RWPE2 (cell line): Measurements from ENCODE around the gene SOWAHA.
A peak's percentile ranks its signal among the peaks of the same experiment; 100 is the strongest.

Experiments
- ATAC-seq: fragments of 200-7000 bp; cut with Tn5 transposase; 3 replicates; pipeline ENCODE4 v1.9.1; 2021; ENCODE audit warnings: low read depth
- DNase-seq: peaks from one replicate; pipeline ENCODE4 v3.0.0-alpha.2; 2020; ENCODE audit warnings: low spot score
- H3K27ac ChIP-seq: fragments of 450-650 bp; 2 replicates; pipeline ENCODE4 v1.5.1; 2017; ENCODE audit warnings: mild to moderate bottlenecking; ENCODE audit not compliant: poor library complexity, severe bottlenecking
- H3K27me3 ChIP-seq: fragments of 250-450 bp; sonication (Bioruptor Pico); 2 replicates; pipeline ENCODE4 v1.5.1; 2021; ENCODE audit warnings: mild to moderate bottlenecking, moderate library complexity; ENCODE audit not compliant: insufficient read depth, poor library complexity, severe bottlenecking
- H3K36me3 ChIP-seq: fragments of 250-450 bp; sonication (Bioruptor Pico); 2 replicates; pipeline ENCODE4 v1.5.1; 2020; ENCODE audit warnings: low read depth, mild to moderate bottlenecking, moderate library complexity
- H3K4me1 ChIP-seq: fragments of 250-450 bp; sonication (Bioruptor Pico); 2 replicates; pipeline ENCODE4 v1.5.1; 2021; ENCODE audit warnings: mild to moderate bottlenecking, moderate library complexity; ENCODE audit not compliant: insufficient read depth, poor library complexity, severe bottlenecking
- H3K4me3 ChIP-seq: fragments of 250-450 bp; sonication (Bioruptor Pico); 2 replicates; pipeline ENCODE4 v1.5.1; 2021; ENCODE audit warnings: mild to moderate bottlenecking, moderate library complexity; ENCODE audit not compliant: severe bottlenecking
- H3K9me3 ChIP-seq: fragments of 250-450 bp; sonication (Bioruptor Pico); 2 replicates; pipeline ENCODE4 v1.5.1; 2021; ENCODE audit warnings: mild to moderate bottlenecking, moderate library complexity; ENCODE audit not compliant: severe bottlenecking
- TF ChIP-seq, protein P1 (sequence below): fragments of 450-650 bp; IDR thresholded peaks from one replicate; pipeline ENCODE4 v1.5.1; 2017; ENCODE audit warnings: mild to moderate bottlenecking, moderate library complexity; ENCODE audit not compliant: poor library complexity, severe bottlenecking

SOWAHA gene

DNA sequence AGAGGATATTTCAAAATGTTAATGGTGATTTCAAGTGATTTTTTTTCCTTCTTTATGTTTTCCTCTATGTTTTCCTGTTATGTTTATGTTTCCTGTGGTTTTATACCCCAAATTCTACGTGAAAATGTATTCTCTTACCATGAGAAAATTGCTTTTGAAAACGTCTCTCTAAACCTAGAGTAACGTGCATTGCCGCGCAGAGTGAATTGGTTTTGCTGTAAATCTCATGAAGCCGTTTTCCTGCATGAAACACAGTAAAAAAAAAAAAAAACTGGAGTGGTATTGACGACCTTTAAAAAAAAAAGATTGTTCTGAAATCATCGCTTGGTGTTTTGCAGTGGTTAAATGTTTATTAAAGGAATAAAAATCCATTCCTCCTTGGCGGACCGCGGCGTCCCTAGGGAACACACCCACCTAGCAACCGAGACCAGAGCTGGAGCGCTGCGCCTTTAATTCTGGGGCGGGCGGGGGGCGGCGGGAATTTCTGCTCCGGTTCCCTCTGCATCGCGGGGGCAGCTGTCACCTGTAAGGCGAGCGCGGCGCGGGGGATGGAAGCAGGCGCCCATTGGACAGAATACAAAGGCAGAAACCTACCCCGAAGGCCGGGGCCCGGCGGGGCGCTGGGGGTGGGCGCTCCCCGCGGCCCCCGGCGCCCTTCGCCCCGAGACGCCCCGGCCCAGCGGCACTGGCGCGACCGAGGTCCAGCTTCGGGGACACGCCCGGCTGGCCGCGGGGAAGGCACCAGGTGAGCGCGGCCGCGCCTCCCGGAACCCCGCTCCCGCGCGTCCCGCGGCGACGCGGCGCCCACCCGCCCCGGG is at the start of gene SOWAHA:
TSS of gene SOWAHA (plus strand) at position 522 of the 818 bp plus-strand sequence. CDS start 320 bp downstream, outside the sequence.
- no peak within 1 kb of the TSS for H3K27ac ChIP-seq
- peak within 1 kb of the TSS; percentile 50 for H3K4me3 ChIP-seq
- no peaks in the 10 kb centered on the region for H3K9me3 ChIP-seq
- H3K4me1 ChIP-seq, result peaks cover 4% of the 10 kb centered on the region
- no peaks in the 10 kb centered on the region for H3K36me3 ChIP-seq
- TF ChIP-seq, protein P1, sequence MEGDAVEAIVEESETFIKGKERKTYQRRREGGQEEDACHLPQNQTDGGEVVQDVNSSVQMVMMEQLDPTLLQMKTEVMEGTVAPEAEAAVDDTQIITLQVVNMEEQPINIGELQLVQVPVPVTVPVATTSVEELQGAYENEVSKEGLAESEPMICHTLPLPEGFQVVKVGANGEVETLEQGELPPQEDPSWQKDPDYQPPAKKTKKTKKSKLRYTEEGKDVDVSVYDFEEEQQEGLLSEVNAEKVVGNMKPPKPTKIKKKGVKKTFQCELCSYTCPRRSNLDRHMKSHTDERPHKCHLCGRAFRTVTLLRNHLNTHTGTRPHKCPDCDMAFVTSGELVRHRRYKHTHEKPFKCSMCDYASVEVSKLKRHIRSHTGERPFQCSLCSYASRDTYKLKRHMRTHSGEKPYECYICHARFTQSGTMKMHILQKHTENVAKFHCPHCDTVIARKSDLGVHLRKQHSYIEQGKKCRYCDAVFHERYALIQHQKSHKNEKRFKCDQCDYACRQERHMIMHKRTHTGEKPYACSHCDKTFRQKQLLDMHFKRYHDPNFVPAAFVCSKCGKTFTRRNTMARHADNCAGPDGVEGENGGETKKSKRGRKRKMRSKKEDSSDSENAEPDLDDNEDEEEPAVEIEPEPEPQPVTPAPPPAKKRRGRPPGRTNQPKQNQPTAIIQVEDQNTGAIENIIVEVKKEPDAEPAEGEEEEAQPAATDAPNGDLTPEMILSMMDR, result no peak
- no peaks in the 10 kb centered on the region for H3K27me3 ChIP-seq
- ATAC-seq (peak; percentile 41; the same call in 2 of the 3 replicates), DNase-seq (no peak)

DNA sequence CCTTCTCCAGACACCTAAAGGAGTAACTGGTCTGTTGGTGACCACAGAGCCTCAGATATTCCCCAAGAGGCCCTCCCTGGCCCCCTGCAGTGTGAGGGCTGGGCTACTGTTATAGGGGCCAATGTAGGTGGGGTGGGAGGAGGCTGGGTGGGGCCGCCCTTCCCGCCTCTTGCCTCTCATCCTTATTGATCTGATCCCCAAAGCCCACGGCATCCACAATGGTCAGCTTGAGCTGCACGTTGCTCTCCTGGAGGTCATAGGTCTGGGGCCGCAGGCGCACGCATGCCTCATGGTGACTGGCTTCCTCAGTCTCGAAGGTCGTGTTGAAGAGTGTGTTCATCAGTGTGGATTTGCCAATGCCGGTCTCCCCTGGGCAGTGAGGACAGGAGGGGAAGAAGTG is 49.1 kb upstream of the SOWAHA start:
- H3K27me3 ChIP-seq, result no peaks in the 10 kb centered on the region
- TF ChIP-seq, protein P1, result no peak
- no peaks in the 10 kb centered on the region for H3K4me1 ChIP-seq
- no peak overlapping the region for H3K27ac ChIP-seq
- no peak overlapping the region for H3K4me3 ChIP-seq
- no peaks in the 10 kb centered on the region for H3K9me3 ChIP-seq
- no peak for ATAC-seq
- DNase-seq, result peak; percentile 56
- H3K36me3 ChIP-seq, result peaks cover 64% of the 10 kb centered on the region

DNA sequence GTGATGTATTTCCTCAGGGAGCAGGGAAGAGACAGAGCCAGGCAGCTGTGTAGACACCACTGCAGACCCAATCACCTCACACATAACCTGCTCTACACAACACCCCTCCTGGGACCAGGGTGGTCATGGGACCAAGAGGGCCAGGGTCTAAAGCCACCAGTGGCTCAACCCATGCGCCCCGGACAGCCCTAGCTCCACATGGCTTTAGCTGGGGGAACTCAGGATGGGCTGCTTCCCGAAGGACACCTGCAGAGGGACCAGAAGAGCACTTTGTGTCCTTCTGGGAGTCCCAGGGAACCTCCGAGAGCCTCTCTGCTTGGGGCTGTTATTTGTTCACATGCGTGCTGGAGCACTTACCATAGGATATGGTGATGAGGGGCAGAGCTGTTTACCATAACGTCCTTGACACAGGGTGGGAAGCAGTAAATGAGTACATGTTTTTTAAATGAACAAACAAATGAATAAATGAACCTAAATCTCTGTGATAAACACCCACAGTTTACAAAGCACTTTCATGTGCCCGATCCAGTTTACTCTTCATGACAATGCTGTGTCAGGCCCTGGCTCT is 48.3 kb upstream of the SOWAHA start:
- H3K9me3 ChIP-seq, result no peaks in the 10 kb centered on the region
- H3K4me3 ChIP-seq, result no peak overlapping the region
- H3K27me3 ChIP-seq, result no peaks in the 10 kb centered on the region
- no peak overlapping the region for H3K27ac ChIP-seq
- ATAC-seq (no peak; the same call in 2 of the 3 replicates), DNase-seq (peak; percentile 54)
- H3K4me1 ChIP-seq, result no peaks in the 10 kb centered on the region
- peaks cover 58% of the 10 kb centered on the region for H3K36me3 ChIP-seq
- TF ChIP-seq, protein P1, result no peak

DNA sequence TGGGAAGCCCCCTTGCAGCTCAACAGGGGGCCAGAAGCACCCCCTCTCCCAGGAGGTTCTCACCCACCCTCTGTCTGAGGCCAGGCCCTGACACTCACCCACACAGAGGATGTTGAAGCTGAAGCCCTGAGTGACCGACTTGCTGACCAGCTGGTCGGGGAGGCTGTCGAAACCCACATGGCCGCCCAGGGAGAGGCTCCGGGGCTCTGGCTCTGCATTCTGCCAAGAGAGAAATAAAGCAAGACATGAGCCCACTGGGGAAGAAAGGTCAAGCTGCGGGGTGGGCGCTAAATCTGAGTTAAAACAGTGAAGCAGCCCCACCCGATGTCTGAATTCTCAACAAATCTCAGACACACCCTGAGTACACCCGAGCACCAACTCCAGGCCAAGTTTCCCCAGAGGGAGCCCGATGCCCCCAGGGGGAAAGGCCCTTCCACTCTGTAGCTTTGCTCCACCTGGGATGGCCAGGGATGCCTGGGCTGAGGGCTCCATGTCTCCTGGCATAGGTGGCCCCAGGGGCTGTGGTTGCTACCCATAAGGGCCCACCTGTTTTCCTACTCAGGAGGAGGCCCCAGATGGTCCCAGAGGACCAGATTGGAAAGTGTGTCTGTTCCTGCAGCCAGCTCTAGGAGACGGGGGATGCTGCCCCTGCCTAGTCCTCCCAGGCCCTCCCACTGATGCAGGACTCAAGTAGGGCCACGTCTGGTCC is 47.6 kb upstream of the SOWAHA start:
- H3K27me3 ChIP-seq, result no peaks in the 10 kb centered on the region
- H3K27ac ChIP-seq, result no peak overlapping the region
- ATAC-seq (no peak), DNase-seq (peak; percentile 62)
- H3K36me3 ChIP-seq, result peaks cover 58% of the 10 kb centered on the region
- no peaks in the 10 kb centered on the region for H3K9me3 ChIP-seq
- no peak overlapping the region for H3K4me3 ChIP-seq
- TF ChIP-seq, protein P1, result no peak
- H3K4me1 ChIP-seq, result no peaks in the 10 kb centered on the region
